AG10803 (cell line): ENCODE measurements around the gene FAM89A.

ENCODE experiments used
- DNase-seq: peaks from one replicate; pipeline ENCODE4 v3.0.0; 2010; ENCODE audit warnings: low read depth
- H3K4me3 ChIP-seq: 2 replicates; pipeline ENCODE4 v1.5.1; 2011; ENCODE audit warnings: mild to moderate bottlenecking, low read length, control low read depth
- CTCF ChIP-seq: conservative IDR thresholded peaks from 2 replicates; pipeline ENCODE4 v1.5.1; 2011; ENCODE audit warnings: mild to moderate bottlenecking, low read length, control low read depth, inconsistent platforms

The FAM89A gene

GRCh38 chr1:231040019-231040799 is at the start of gene FAM89A:
TSS of gene FAM89A (minus strand) at chr1:231040254. CDS start at chr1:231040211, 43 bp downstream.
- peak; percentile 18 for DNase-seq
- peak within 1 kb of the TSS; percentile 65 for H3K4me3 ChIP-seq
- TF ChIP-seq CTCF, result no peak

GRCh38 chr1:231084353-231084752 is 44.3 kb upstream of the FAM89A start:
- no peak for DNase-seq
- no peak overlapping the region for H3K4me3 ChIP-seq
- no peak for TF ChIP-seq CTCF

- TF ChIP-seq CTCF, result no peak
- no peak overlapping the region for H3K4me3 ChIP-seq
- DNase-seq, result no peak
Measured at GRCh38 chr1:231079163-231079562, 39.1 kb upstream of the FAM89A start.

DNA sequence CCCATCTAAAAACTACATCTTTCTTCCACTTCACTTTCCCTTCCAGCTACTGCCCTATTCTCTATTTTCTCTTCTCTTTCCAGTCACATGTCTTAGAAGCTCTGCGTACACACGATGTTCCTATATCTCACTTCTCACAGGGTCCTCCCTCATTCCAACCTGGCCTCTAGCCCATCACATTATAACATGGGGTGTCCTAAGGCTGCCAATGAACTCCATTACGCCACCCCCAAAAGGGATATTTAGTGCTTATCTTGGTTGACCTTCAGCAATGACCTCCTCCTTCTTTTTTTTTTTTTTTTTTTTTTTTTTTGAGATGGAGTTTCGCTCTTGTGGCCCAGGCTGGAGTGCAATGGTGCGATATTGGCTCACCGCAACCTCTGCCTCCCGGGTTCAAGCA is 38.2 kb upstream of the FAM89A start:
- TF ChIP-seq CTCF, result no peak
- no peak overlapping the region for H3K4me3 ChIP-seq
- no peak for DNase-seq

DNA sequence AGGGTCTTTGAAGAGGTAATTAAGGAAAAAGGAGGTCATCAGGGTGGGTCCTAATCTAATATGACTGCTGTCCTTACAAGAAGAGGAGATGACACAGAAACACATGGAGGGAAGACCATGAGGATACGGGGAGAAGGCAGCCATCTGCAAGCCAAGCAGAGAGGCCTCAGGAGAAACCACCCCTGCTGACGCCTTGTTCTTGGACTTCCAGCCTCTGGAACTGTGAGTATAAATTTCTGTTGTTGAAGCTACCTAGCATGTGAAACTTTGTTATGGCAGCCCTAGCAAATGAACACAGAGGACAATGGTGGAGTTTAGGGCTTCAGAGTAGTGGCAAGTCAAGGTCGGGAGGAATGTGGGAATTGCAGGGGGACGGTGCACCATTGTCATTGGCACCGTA is 36.7 kb upstream of the FAM89A start:
- TF ChIP-seq CTCF, result no peak
- no peak for DNase-seq
- no peak overlapping the region for H3K4me3 ChIP-seq

DNA sequence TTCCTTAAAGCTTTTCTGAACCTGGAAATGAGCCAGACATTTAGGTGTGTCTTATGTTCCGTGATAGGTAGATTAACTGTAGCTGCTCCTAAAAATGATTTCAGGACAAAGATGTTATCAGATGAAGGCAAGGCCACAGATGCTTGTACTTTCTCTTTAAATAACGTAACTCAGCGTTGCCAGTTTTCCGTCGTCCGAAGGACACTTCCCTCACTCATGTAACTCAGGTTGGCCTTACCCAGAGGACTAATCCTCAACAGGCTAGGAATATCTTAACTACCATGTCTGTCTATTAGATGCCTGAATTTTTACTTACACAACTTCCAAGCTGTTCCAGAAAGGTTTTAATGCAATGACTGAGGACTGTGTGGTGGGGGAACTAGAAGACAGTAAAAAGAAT is 35.4 kb upstream of the FAM89A start:
- no peak overlapping the region for H3K4me3 ChIP-seq
- no peak for DNase-seq
- TF ChIP-seq CTCF, result no peak

DNA sequence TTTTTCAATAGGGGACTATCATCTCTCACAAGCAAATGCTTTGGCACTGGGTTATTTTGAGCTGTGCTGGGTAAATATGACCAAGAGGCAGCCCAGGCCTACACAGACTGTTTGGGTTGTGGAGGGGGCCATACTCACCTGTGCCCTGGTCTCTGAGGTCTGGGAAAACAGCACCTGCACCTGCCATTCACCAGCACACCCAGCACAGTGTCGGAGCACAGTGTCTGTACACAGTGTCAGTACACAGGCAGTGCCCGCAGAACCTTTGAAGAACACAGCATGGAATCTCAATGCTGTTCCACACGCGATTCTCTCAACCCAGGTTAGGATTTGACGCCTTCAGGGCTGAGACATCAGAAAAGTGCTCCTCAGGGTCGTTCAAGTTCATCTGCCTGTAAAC is 35.0 kb upstream of the FAM89A start:
- TF ChIP-seq CTCF, result no peak
- no peak for DNase-seq

More for the DNA sequence above, 35.0 kb upstream of the FAM89A start:
- no peak overlapping the region for H3K4me3 ChIP-seq
